ENCODE results near the gene EFCAB7. TPM values are rescaled to one million over a fixed set of nuclear protein-coding genes. Genes with fewer than 3 reads are reported as not detected.

The EFCAB7 gene
- total and polyA plus RNA-seq, 7 experiments from 2014 or later, result 3.7 to 13.5 (median 7.6) TPM

DNA sequence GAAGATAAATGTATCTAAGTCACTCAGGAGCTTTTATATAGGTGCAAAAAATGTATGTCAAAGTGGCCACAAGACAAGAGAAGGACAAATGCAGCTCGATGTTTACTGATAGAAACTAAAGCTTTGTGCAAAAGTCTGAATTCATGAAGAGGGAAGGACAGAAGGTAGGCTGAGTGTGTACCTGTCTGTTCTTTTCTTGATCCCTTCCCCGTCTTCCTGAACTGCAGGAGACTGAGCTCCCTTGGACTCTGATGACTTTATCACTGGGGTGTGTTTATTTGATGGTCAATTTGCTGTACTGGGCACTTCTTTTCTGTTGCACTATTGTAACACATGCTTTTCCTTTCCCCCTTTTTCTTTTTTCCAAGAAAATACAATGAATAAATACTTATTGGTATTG, 25.7 kb upstream of the EFCAB7 start:
- ATAC-seq (no peak), DNase-seq (no peak)
- H3K9me3 Mint-ChIP-seq, result peaks cover 0 to 5% (median 0%) of the 10 kb centered on the region in 11 donors
- POLR2A ChIA-PET, result no interaction called here
- H3K27ac Mint-ChIP-seq, result no peak overlapping the region
- Histone ChIP-seq H3K36me3 (ENCODE audit: control insufficient read depth in 2 of 3, insufficient read depth in 3 of 3, low read length in 3 of 3) (no peaks in the 10 kb centered on the region), H3K4me3 (ENCODE audit: low read length) (no peak overlapping the region), H3K4me1 (ENCODE audit: control insufficient read depth in 2 of 2, insufficient read depth in 2 of 2, low read length in 2 of 2) (no peaks in the 10 kb centered on the region), H3K9me3 (ENCODE audit: control insufficient read depth in 2 of 3, low read length in 3 of 3) (no peaks in the 10 kb centered on the region), H3K27ac (ENCODE audit: low read depth, low read length) (no peak overlapping the region), H3K27me3 (ENCODE audit: control insufficient read depth in 2 of 2, insufficient read depth in 2 of 2, low read length in 2 of 2) (no peaks in the 10 kb centered on the region)
- CTCF ChIA-PET, result no interaction called here
- no peak overlapping the region for H3K4me3 Mint-ChIP-seq
- peaks cover 0 to 14% (median 3%) of the 10 kb centered on the region in 7 donors for H3K4me1 Mint-ChIP-seq
- intact Hi-C loops (cut with micrococcal nuclease), result no loop called here
- H3K27me3 Mint-ChIP-seq, result no peaks in the 10 kb centered on the region
- peaks cover 0 to 37% (median 30%) of the 10 kb centered on the region in 5 donors for H3K36me3 Mint-ChIP-seq

- no peak overlapping the region for H3K27ac Mint-ChIP-seq
- no peak for ATAC-seq
- no peaks in the 10 kb centered on the region for H3K27me3 Mint-ChIP-seq
- Histone ChIP-seq H3K36me3 (ENCODE audit: control insufficient read depth in 2 of 3, insufficient read depth in 3 of 3, low read length in 3 of 3) (no peaks in the 10 kb centered on the region), H3K27ac (ENCODE audit: low read depth, low read length) (no peak overlapping the region), H3K27me3 (ENCODE audit: control insufficient read depth in 2 of 2, insufficient read depth in 2 of 2, low read length in 2 of 2) (no peaks in the 10 kb centered on the region), H3K9me3 (ENCODE audit: control insufficient read depth in 2 of 3, low read length in 3 of 3) (no peaks in the 10 kb centered on the region), H3K4me3 (ENCODE audit: low read length) (no peak overlapping the region), H3K4me1 (ENCODE audit: control insufficient read depth in 2 of 2, insufficient read depth in 2 of 2, low read length in 2 of 2) (no peaks in the 10 kb centered on the region)
- POLR2A ChIA-PET, result interaction anchor here (0.6 kb wide), 1 partner anchor 622 kb away, joined by 4 read pairs; no protein-coding TSS in a partner anchor
- CTCF ChIA-PET, result no interaction called here
- H3K9me3 Mint-ChIP-seq, result peaks cover 0 to 5% (median 0%) of the 10 kb centered on the region in 11 donors
- no peak for DNase-seq
- H3K36me3 Mint-ChIP-seq, result peaks cover 0 to 35% (median 30%) of the 10 kb centered on the region in 5 donors
- no peak overlapping the region for H3K4me3 Mint-ChIP-seq
- peaks cover 0 to 13% (median 2%) of the 10 kb centered on the region in 7 donors for H3K4me1 Mint-ChIP-seq
- intact Hi-C loops (cut with micrococcal nuclease), result no loop called here
Measured at GRCh38 chr1:63498106-63498505, 25.2 kb upstream of the EFCAB7 start.

GRCh38 chr1:63501256-63501655, 22.1 kb upstream of the EFCAB7 start:
- Histone ChIP-seq H3K4me1 (ENCODE audit: control insufficient read depth in 2 of 2, insufficient read depth in 2 of 2, low read length in 2 of 2) (no peaks in the 10 kb centered on the region), H3K4me3 (ENCODE audit: low read length) (no peak overlapping the region), H3K27me3 (ENCODE audit: control insufficient read depth in 2 of 2, insufficient read depth in 2 of 2, low read length in 2 of 2) (no peaks in the 10 kb centered on the region), H3K36me3 (ENCODE audit: control insufficient read depth in 2 of 3, insufficient read depth in 3 of 3, low read length in 3 of 3) (no peaks in the 10 kb centered on the region), H3K9me3 (ENCODE audit: control insufficient read depth in 2 of 3, low read length in 3 of 3) (no peaks in the 10 kb centered on the region), H3K27ac (ENCODE audit: low read depth, low read length) (no peak overlapping the region)
- Mint-ChIP-seq H3K27ac (peak overlapping the region in 1 of 9 donors; percentile 0), H3K9me3 (peaks cover 0 to 5% (median 0%) of the 10 kb centered on the region in 11 donors), H3K27me3 (no peaks in the 10 kb centered on the region), H3K4me1 (peaks cover 0 to 13% (median 2%) of the 10 kb centered on the region in 7 donors), H3K36me3 (peaks cover 6 to 45% (median 36%) of the 10 kb centered on the region in 5 donors), H3K4me3 (no peak overlapping the region)
- ChIA-PET POLR2A (no interaction called here), CTCF (interaction anchor here (0.7 kb wide), 1 partner anchor 115 kb away, joined by 5 read pairs; no protein-coding TSS in a partner anchor)
- no peak for DNase-seq
- intact Hi-C loops (cut with micrococcal nuclease), result no loop called here
- ATAC-seq, result no peak

DNA sequence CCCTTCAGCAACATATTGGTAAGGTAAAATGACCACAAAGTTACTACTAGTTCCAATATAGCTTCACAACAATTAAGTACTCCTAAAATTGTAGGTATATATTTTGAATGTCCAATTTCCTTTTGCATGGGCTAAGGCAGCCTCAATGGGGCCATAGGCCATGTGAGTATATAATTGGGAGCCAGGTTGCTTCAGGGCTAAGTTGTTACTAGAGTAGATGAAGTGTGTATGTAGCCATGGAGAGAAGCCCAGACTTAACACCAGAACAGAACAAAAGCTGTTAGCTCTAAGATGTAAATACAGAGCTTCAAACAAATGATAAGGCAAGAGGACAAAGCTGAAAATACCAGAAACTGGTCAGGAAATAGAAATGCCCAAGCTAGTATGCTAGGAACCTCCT, 16.5 kb upstream of the EFCAB7 start:
- Mint-ChIP-seq H3K4me3 (no peak overlapping the region), H3K27me3 (no peaks in the 10 kb centered on the region), H3K4me1 (peaks cover 0 to 6% (median 0%) of the 10 kb centered on the region in 7 donors), H3K9me3 (peaks cover 0 to 5% (median 0%) of the 10 kb centered on the region in 11 donors), H3K27ac (no peak overlapping the region), H3K36me3 (peaks cover 12 to 36% (median 21%) of the 10 kb centered on the region in 5 donors)
- no peaks in the 10 kb centered on the region for H3K27me3 ChIP-seq (ENCODE audit: control insufficient read depth in 2 of 2, insufficient read depth in 2 of 2, low read length in 2 of 2)
- ChIA-PET POLR2A (interaction anchor here (1.0 kb wide), 1 partner anchor 11 kb away, joined by 3 read pairs; no protein-coding TSS in a partner anchor), CTCF (no interaction called here)
- no peaks in the 10 kb centered on the region for H3K9me3 ChIP-seq (ENCODE audit: control insufficient read depth in 2 of 3, low read length in 3 of 3)
- intact Hi-C loops (cut with micrococcal nuclease), result no loop called here
- no peaks in the 10 kb centered on the region for H3K36me3 ChIP-seq (ENCODE audit: control insufficient read depth in 2 of 3, insufficient read depth in 3 of 3, low read length in 3 of 3)
- ATAC-seq (no peak), DNase-seq (no peak)
- H3K4me3 ChIP-seq (ENCODE audit: low read length), result no peak overlapping the region
- no peak overlapping the region for H3K27ac ChIP-seq (ENCODE audit: low read depth, low read length)
- H3K4me1 ChIP-seq (ENCODE audit: control insufficient read depth in 2 of 2, insufficient read depth in 2 of 2, low read length in 2 of 2), result no peaks in the 10 kb centered on the region

- intact Hi-C loops (cut with micrococcal nuclease), result no loop called here
- H3K4me3 ChIP-seq (ENCODE audit: low read length), result no peak overlapping the region
Measured at GRCh38 chr1:63509718-63510117, 13.6 kb upstream of the EFCAB7 start.

GRCh38 chr1:63512584-63512983, 10.7 kb upstream of the EFCAB7 start:
- H3K27me3 Mint-ChIP-seq, result no peaks in the 10 kb centered on the region
- POLR2A ChIA-PET, result interaction anchor here (0.9 kb wide), 1 partner anchor 8 kb away, joined by 3 read pairs; no protein-coding TSS in a partner anchor
- intact Hi-C loops (cut with micrococcal nuclease), result no loop called here

More at GRCh38 chr1:63509718-63510117, 13.6 kb upstream of the EFCAB7 start:
- Mint-ChIP-seq H3K4me1 (peaks cover 0 to 4% (median 0%) of the 10 kb centered on the region in 7 donors), H3K27me3 (no peaks in the 10 kb centered on the region), H3K4me3 (no peak overlapping the region), H3K27ac (no peak overlapping the region), H3K36me3 (peaks cover 12 to 29% (median 19%) of the 10 kb centered on the region in 5 donors), H3K9me3 (peaks cover 0 to 2% (median 0%) of the 10 kb centered on the region in 11 donors)
- ChIA-PET CTCF (no interaction called here), POLR2A (no interaction called here)
- no peaks in the 10 kb centered on the region for H3K4me1 ChIP-seq (ENCODE audit: control insufficient read depth in 2 of 2, insufficient read depth in 2 of 2, low read length in 2 of 2)
- no peaks in the 10 kb centered on the region for H3K27me3 ChIP-seq (ENCODE audit: control insufficient read depth in 2 of 2, insufficient read depth in 2 of 2, low read length in 2 of 2)
- no peak overlapping the region for H3K27ac ChIP-seq (ENCODE audit: low read depth, low read length)
- no peaks in the 10 kb centered on the region for H3K36me3 ChIP-seq (ENCODE audit: control insufficient read depth in 2 of 3, insufficient read depth in 3 of 3, low read length in 3 of 3)
- no peak for DNase-seq
- ATAC-seq, result no peak
- no peaks in the 10 kb centered on the region for H3K9me3 ChIP-seq (ENCODE audit: control insufficient read depth in 2 of 3, low read length in 3 of 3)

GRCh38 chr1:63516629-63517028, 6.7 kb upstream of the EFCAB7 start:
- H3K36me3 ChIP-seq (ENCODE audit: control insufficient read depth in 2 of 3, insufficient read depth in 3 of 3, low read length in 3 of 3), result no peaks in the 10 kb centered on the region
- Mint-ChIP-seq H3K27ac (no peak overlapping the region), H3K27me3 (no peaks in the 10 kb centered on the region), H3K36me3 (peaks cover 0 to 10% (median 5%) of the 10 kb centered on the region in 5 donors), H3K9me3 (no peaks in the 10 kb centered on the region), H3K4me3 (no peak overlapping the region), H3K4me1 (peaks cover 6 to 11% (median 8%) of the 10 kb centered on the region in 7 donors)
- CTCF ChIA-PET, result interaction anchor here (0.6 kb wide), 2 partner anchors 75 to 100 kb away, joined by 3 read pairs; no protein-coding TSS in a partner anchor
- no peak overlapping the region for H3K27ac ChIP-seq (ENCODE audit: low read depth, low read length)
- no peaks in the 10 kb centered on the region for H3K27me3 ChIP-seq (ENCODE audit: control insufficient read depth in 2 of 2, insufficient read depth in 2 of 2, low read length in 2 of 2)
- POLR2A ChIA-PET, result no interaction called here
- no peak overlapping the region for H3K4me3 ChIP-seq (ENCODE audit: low read length)
- DNase-seq, result no peak
- intact Hi-C loops (cut with micrococcal nuclease), result no loop called here
- no peaks in the 10 kb centered on the region for H3K4me1 ChIP-seq (ENCODE audit: control insufficient read depth in 2 of 2, insufficient read depth in 2 of 2, low read length in 2 of 2)
- H3K9me3 ChIP-seq (ENCODE audit: control insufficient read depth in 2 of 3, low read length in 3 of 3), result no peaks in the 10 kb centered on the region
- ATAC-seq, result no peak

More at GRCh38 chr1:63512584-63512983, 10.7 kb upstream of the EFCAB7 start:
- H3K36me3 ChIP-seq (ENCODE audit: control insufficient read depth in 2 of 3, insufficient read depth in 3 of 3, low read length in 3 of 3), result no peaks in the 10 kb centered on the region
- no peak overlapping the region for H3K27ac ChIP-seq (ENCODE audit: low read depth, low read length)
- H3K36me3 Mint-ChIP-seq, result peaks cover 0 to 19% (median 5%) of the 10 kb centered on the region in 5 donors
- CTCF ChIA-PET, result no interaction called here
- H3K9me3 ChIP-seq (ENCODE audit: control insufficient read depth in 2 of 3, low read length in 3 of 3), result no peaks in the 10 kb centered on the region
- no peaks in the 10 kb centered on the region for H3K9me3 Mint-ChIP-seq
- no peaks in the 10 kb centered on the region for H3K4me1 ChIP-seq (ENCODE audit: control insufficient read depth in 2 of 2, insufficient read depth in 2 of 2, low read length in 2 of 2)
- H3K27me3 ChIP-seq (ENCODE audit: control insufficient read depth in 2 of 2, insufficient read depth in 2 of 2, low read length in 2 of 2), result no peaks in the 10 kb centered on the region
- DNase-seq, result no peak
- ATAC-seq, result no peak
- peaks cover 0 to 4% (median 0%) of the 10 kb centered on the region in 7 donors for H3K4me1 Mint-ChIP-seq
- no peak overlapping the region for H3K27ac Mint-ChIP-seq
- no peak overlapping the region for H3K4me3 ChIP-seq (ENCODE audit: low read length)
- no peak overlapping the region for H3K4me3 Mint-ChIP-seq

Data from naive thymus-derived CD4-positive, alpha-beta T cell (primary cell).